Measurements from ENCODE around the gene SERPINA12. TPM values are rescaled to one million over a fixed set of nuclear protein-coding genes. Genes with fewer than 3 reads are reported as not detected.
A peak's percentile ranks its signal among the peaks of the same experiment; 100 is the strongest.

The SERPINA12 gene
- total and polyA plus RNA-seq, 2 experiments from 2014 or later, result not detected

DNA sequence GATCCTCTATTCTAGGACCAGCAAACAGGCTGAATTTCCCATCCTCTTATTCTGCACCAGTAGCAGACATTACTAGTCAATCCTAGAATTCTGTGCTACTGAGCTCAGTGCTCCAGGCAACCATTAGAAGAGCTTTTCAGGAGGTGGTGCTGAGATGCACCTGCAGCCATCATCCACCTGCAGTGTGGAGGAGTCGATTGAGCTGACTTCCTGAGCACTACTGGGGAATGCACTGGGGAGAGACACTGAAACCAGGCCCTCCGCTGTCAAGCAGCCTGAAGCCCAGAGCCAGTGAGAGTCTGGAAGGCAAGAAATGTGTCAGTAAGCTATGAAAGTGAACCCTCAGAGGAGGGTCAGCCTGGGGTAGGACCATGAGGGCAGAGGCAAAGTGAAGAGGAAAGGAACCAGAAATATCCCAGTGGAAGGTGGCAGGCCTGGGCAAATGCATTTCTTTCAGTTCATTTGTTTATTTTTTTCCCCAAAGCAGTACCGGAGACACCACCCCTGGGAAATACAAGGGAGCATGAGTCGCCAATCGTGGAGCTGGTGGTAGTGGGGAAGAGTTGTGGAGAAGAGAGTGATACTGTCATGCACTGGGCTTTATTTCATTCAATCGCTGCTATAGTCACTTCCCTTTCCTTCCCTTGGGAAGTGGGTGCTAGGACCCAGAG, 28.9 kb upstream of the SERPINA12 start:
- Histone ChIP-seq H3K4me1 (ENCODE audit: insufficient read depth) (no peaks in the 10 kb centered on the region), H3K9me2 (ENCODE audit: insufficient read depth) (0 out of 2 replicates have a peak, but pooled peaks cover 6% of the 10 kb centered on the region), H3K4me2 (no peak overlapping the region), H3K27me3 (ENCODE audit: insufficient read depth) (no peaks in the 10 kb centered on the region), H3K27ac (ENCODE audit: low read depth) (no peak overlapping the region), H4K20me1 (replicated peaks; ENCODE audit: insufficient read depth) (no peaks in the 10 kb centered on the region), H3F3A (replicated peaks; ENCODE audit: low read depth) (no peaks in the 10 kb centered on the region), H3K36me3 (ENCODE audit: insufficient read depth) (no peaks in the 10 kb centered on the region), H3K79me2 (replicated peaks; ENCODE audit: insufficient read depth) (no peaks in the 10 kb centered on the region), H3K4me3 (no peak overlapping the region), H2AFZ (no peak overlapping the region)
- ATAC-seq (peak; percentile 61), DNase-seq (ENCODE audit: low spot score) (no peak)
- H3K4me3 Mint-ChIP-seq, result no peak overlapping the region
- H3K27me3 Mint-ChIP-seq (ENCODE audit: insufficient read depth, low read depth, poor library complexity), result peaks cover 7% of the 10 kb centered on the region
- TF ChIP-seq, protein P1, sequence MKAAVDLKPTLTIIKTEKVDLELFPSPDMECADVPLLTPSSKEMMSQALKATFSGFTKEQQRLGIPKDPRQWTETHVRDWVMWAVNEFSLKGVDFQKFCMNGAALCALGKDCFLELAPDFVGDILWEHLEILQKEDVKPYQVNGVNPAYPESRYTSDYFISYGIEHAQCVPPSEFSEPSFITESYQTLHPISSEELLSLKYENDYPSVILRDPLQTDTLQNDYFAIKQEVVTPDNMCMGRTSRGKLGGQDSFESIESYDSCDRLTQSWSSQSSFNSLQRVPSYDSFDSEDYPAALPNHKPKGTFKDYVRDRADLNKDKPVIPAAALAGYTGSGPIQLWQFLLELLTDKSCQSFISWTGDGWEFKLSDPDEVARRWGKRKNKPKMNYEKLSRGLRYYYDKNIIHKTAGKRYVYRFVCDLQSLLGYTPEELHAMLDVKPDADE (IDR thresholded peaks at IDR 0.05), result no peak
- TF ChIP-seq EZH2phosphoT487 (IDR thresholded peaks at IDR 0.05; ENCODE audit: unreplicated experiment) (no peak), ZNF331 (CRISPR knock-in tag; IDR thresholded peaks at IDR 0.05; ENCODE audit: low read depth) (no peak), ZNF114 (CRISPR knock-in tag; IDR thresholded peaks at IDR 0.05) (no peak), POLR2AphosphoS5 (IDR thresholded peaks at IDR 0.05; ENCODE audit: low read depth) (no peak), NANOG (IDR thresholded peaks at IDR 0.05; ENCODE audit: borderline replicate concordance) (no peak)
- TF ChIP-seq, protein P2, sequence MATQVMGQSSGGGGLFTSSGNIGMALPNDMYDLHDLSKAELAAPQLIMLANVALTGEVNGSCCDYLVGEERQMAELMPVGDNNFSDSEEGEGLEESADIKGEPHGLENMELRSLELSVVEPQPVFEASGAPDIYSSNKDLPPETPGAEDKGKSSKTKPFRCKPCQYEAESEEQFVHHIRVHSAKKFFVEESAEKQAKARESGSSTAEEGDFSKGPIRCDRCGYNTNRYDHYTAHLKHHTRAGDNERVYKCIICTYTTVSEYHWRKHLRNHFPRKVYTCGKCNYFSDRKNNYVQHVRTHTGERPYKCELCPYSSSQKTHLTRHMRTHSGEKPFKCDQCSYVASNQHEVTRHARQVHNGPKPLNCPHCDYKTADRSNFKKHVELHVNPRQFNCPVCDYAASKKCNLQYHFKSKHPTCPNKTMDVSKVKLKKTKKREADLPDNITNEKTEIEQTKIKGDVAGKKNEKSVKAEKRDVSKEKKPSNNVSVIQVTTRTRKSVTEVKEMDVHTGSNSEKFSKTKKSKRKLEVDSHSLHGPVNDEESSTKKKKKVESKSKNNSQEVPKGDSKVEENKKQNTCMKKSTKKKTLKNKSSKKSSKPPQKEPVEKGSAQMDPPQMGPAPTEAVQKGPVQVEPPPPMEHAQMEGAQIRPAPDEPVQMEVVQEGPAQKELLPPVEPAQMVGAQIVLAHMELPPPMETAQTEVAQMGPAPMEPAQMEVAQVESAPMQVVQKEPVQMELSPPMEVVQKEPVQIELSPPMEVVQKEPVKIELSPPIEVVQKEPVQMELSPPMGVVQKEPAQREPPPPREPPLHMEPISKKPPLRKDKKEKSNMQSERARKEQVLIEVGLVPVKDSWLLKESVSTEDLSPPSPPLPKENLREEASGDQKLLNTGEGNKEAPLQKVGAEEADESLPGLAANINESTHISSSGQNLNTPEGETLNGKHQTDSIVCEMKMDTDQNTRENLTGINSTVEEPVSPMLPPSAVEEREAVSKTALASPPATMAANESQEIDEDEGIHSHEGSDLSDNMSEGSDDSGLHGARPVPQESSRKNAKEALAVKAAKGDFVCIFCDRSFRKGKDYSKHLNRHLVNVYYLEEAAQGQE (IDR thresholded peaks at IDR 0.05; ENCODE audit: unreplicated experiment), result no peak
- TF ChIP-seq, protein P3, sequence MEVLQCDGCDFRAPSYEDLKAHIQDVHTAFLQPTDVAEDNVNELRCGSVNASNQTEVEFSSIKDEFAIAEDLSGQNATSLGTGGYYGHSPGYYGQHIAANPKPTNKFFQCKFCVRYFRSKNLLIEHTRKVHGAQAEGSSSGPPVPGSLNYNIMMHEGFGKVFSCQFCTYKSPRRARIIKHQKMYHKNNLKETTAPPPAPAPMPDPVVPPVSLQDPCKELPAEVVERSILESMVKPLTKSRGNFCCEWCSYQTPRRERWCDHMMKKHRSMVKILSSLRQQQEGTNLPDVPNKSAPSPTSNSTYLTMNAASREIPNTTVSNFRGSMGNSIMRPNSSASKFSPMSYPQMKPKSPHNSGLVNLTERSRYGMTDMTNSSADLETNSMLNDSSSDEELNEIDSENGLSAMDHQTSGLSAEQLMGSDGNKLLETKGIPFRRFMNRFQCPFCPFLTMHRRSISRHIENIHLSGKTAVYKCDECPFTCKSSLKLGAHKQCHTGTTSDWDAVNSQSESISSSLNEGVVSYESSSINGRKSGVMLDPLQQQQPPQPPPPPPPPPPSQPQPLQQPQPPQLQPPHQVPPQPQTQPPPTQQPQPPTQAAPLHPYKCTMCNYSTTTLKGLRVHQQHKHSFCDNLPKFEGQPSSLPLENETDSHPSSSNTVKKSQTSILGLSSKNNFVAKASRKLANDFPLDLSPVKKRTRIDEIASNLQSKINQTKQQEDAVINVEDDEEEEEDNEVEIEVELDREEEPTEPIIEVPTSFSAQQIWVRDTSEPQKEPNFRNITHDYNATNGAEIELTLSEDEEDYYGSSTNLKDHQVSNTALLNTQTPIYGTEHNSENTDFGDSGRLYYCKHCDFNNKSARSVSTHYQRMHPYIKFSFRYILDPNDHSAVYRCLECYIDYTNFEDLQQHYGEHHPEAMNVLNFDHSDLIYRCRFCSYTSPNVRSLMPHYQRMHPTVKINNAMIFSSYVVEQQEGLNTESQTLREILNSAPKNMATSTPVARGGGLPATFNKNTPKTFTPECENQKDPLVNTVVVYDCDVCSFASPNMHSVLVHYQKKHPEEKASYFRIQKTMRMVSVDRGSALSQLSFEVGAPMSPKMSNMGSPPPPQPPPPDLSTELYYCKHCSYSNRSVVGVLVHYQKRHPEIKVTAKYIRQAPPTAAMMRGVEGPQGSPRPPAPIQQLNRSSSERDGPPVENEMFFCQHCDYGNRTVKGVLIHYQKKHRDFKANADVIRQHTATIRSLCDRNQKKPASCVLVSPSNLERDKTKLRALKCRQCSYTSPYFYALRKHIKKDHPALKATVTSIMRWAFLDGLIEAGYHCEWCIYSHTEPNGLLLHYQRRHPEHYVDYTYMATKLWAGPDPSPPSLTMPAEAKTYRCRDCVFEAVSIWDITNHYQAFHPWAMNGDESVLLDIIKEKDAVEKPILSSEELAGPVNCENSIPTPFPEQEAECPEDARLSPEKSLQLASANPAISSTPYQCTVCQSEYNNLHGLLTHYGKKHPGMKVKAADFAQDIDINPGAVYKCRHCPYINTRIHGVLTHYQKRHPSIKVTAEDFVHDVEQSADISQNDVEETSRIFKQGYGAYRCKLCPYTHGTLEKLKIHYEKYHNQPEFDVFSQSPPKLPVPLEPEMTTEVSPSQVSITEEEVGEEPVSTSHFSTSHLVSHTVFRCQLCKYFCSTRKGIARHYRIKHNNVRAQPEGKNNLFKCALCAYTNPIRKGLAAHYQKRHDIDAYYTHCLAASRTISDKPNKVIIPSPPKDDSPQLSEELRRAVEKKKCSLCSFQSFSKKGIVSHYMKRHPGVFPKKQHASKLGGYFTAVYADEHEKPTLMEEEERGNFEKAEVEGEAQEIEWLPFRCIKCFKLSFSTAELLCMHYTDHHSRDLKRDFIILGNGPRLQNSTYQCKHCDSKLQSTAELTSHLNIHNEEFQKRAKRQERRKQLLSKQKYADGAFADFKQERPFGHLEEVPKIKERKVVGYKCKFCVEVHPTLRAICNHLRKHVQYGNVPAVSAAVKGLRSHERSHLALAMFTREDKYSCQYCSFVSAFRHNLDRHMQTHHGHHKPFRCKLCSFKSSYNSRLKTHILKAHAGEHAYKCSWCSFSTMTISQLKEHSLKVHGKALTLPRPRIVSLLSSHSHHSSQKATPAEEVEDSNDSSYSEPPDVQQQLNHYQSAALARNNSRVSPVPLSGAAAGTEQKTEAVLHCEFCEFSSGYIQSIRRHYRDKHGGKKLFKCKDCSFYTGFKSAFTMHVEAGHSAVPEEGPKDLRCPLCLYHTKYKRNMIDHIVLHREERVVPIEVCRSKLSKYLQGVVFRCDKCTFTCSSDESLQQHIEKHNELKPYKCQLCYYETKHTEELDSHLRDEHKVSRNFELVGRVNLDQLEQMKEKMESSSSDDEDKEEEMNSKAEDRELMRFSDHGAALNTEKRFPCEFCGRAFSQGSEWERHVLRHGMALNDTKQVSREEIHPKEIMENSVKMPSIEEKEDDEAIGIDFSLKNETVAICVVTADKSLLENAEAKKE (CRISPR knock-in tag; IDR thresholded peaks at IDR 0.05), result no peak
- TF ChIP-seq, protein P4, sequence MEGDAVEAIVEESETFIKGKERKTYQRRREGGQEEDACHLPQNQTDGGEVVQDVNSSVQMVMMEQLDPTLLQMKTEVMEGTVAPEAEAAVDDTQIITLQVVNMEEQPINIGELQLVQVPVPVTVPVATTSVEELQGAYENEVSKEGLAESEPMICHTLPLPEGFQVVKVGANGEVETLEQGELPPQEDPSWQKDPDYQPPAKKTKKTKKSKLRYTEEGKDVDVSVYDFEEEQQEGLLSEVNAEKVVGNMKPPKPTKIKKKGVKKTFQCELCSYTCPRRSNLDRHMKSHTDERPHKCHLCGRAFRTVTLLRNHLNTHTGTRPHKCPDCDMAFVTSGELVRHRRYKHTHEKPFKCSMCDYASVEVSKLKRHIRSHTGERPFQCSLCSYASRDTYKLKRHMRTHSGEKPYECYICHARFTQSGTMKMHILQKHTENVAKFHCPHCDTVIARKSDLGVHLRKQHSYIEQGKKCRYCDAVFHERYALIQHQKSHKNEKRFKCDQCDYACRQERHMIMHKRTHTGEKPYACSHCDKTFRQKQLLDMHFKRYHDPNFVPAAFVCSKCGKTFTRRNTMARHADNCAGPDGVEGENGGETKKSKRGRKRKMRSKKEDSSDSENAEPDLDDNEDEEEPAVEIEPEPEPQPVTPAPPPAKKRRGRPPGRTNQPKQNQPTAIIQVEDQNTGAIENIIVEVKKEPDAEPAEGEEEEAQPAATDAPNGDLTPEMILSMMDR (conservative IDR thresholded peaks at IDR 0.05; ENCODE audit: low read depth in 2 of 2), result no peak
- H3K27ac Mint-ChIP-seq, result no peak overlapping the region
- H3K9me3 Mint-ChIP-seq, result no peaks in the 10 kb centered on the region; the same call in 2 of the 3 replicates
- H3K4me1 Mint-ChIP-seq, result peaks cover 10% of the 10 kb centered on the region
- H3K36me3 Mint-ChIP-seq (ENCODE audit: low read depth), result no peaks in the 10 kb centered on the region
